Measurements from ENCODE around the gene CDK14.

GRCh38 chr7:90749774-90750173 lies 153.7 kb downstream of the CDK14 start:
- TF ChIP-seq POLR2AphosphoS5 (IDR thresholded peaks at IDR 0.05; ENCODE audit: low read depth, low read length) (no peak), TAF1 (IDR thresholded peaks at IDR 0.05; ENCODE audit: borderline replicate concordance, insufficient read depth, low read length) (no peak), SIN3A (IDR thresholded peaks at IDR 0.05; ENCODE audit: borderline replicate concordance, insufficient read depth, low read length) (no peak)
- TF ChIP-seq, protein P1, sequence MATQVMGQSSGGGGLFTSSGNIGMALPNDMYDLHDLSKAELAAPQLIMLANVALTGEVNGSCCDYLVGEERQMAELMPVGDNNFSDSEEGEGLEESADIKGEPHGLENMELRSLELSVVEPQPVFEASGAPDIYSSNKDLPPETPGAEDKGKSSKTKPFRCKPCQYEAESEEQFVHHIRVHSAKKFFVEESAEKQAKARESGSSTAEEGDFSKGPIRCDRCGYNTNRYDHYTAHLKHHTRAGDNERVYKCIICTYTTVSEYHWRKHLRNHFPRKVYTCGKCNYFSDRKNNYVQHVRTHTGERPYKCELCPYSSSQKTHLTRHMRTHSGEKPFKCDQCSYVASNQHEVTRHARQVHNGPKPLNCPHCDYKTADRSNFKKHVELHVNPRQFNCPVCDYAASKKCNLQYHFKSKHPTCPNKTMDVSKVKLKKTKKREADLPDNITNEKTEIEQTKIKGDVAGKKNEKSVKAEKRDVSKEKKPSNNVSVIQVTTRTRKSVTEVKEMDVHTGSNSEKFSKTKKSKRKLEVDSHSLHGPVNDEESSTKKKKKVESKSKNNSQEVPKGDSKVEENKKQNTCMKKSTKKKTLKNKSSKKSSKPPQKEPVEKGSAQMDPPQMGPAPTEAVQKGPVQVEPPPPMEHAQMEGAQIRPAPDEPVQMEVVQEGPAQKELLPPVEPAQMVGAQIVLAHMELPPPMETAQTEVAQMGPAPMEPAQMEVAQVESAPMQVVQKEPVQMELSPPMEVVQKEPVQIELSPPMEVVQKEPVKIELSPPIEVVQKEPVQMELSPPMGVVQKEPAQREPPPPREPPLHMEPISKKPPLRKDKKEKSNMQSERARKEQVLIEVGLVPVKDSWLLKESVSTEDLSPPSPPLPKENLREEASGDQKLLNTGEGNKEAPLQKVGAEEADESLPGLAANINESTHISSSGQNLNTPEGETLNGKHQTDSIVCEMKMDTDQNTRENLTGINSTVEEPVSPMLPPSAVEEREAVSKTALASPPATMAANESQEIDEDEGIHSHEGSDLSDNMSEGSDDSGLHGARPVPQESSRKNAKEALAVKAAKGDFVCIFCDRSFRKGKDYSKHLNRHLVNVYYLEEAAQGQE (IDR thresholded peaks at IDR 0.05; ENCODE audit: insufficient read depth in 1 of 2, low read depth in 2 of 2, low read length in 2 of 2): no peak

All from PFSK-1 (cell line).